Endothelial cell of umbilical vein (primary cell): ENCODE results near the gene RANGAP1. TPM values are rescaled to one million over a fixed set of nuclear protein-coding genes. Genes with fewer than 3 reads are reported as not detected.
A peak's percentile ranks its signal among the peaks of the same experiment; 100 is the strongest.
"Not testable (repeated sequence)": the region's sequence is repeated elsewhere in the genome, so short reads cannot be mapped to it uniquely, and the experiment has no call there.

Source experiments
- BruUV-seq: library from RNA; stranded (reverse); fragments of 400-500 nt; replicated peaks from 2 replicates; lab custom pipeline; 2021; lab: Mats Ljungman, UMichigan
- CTCF ChIA-PET: fragments of 300-600, 350-600 bp; sonication (Branson Sonifier 250); formaldehyde crosslinking; loops from one replicate; lab custom pipeline; 2021; ENCODE audit warnings: antibody characterized with exemption, inconsistent platforms; lab: Charles Lee
- POLR2A ChIA-PET: fragments of 300-600, 350-600 bp; sonication (Branson Sonifier 250); formaldehyde crosslinking; loops from one replicate; lab custom pipeline; 2021; ENCODE audit warnings: antibody characterized with exemption, inconsistent platforms; lab: Charles Lee
- DNase-seq: peaks from one replicate; pipeline ENCODE4 v3.0.0-alpha.2; 2011; ENCODE audit warnings: low read depth, low spot score
- FAIRE-seq: peaks from 2 replicates; lab custom pipeline; 2011; peaks lifted over from hg19 to GRCh38; lab: Jason Lieb, UNC
- H2AFZ ChIP-seq: 2 replicates; pipeline ENCODE4 v1.6.0; 2012; ENCODE audit warnings: low read depth, low read length, control low read depth, inconsistent platforms
- H3K27ac ChIP-seq: 2 replicates; pipeline ENCODE4 v1.5.1; 2011; ENCODE audit warnings: low read depth, mild to moderate bottlenecking, control low read depth, low read length, moderate library complexity; ENCODE audit not compliant: insufficient read depth
- H3K27me3 ChIP-seq, 2 experiments: 2 replicates each; pipeline versions ENCODE4 v1.6.0 to v1.6.1; 2011; ENCODE audit warnings: low read length in 2 of 2, mixed read lengths in 1 of 2; ENCODE audit not compliant: control insufficient read depth in 2 of 2, insufficient read depth in 2 of 2
- H3K36me3 ChIP-seq, 2 experiments: 2 replicates in 1 of 2; 3 replicates in 1 of 2; pipeline ENCODE4 v1.5.1; 2011; ENCODE audit warnings: low read length in 2 of 2, mild to moderate bottlenecking in 1 of 2, moderate library complexity in 1 of 2; ENCODE audit not compliant: control insufficient read depth in 2 of 2, insufficient read depth in 2 of 2; ENCODE audit errors: extremely low read depth in 1 of 2
- H3K4me1 ChIP-seq: 3 replicates; pipeline ENCODE4 v1.5.1; 2011; ENCODE audit warnings: mild to moderate bottlenecking, low read length; ENCODE audit not compliant: control insufficient read depth, insufficient read depth; ENCODE audit errors: extremely low read depth
- H3K4me2 ChIP-seq: 2 replicates; pipeline ENCODE4 v1.6.1; 2011; ENCODE audit warnings: low read length, control low read depth, mixed read lengths; ENCODE audit not compliant: insufficient read depth
- H3K4me3 ChIP-seq, 3 experiments: fragments of 200-600 bp in 1 of 3; sonication (generic), shearing (Covaris generic) in 1 of 3; replicated peaks in 1 of 3; 2 replicates each; pipeline ENCODE4 v1.5.1; 2011 to 2016; ENCODE audit warnings: control low read depth in 3 of 3, low read length in 3 of 3, mild to moderate bottlenecking in 2 of 3, inconsistent platforms in 1 of 3, low read depth in 1 of 3, moderate library complexity in 1 of 3; ENCODE audit not compliant: insufficient read depth in 1 of 3
- H3K79me2 ChIP-seq: 2 replicates; pipeline ENCODE4 v1.6.0; 2012; ENCODE audit warnings: low read length, inconsistent platforms; ENCODE audit not compliant: control insufficient read depth, insufficient read depth
- H3K9ac ChIP-seq: replicated peaks from 2 replicates; pipeline ENCODE3; 2011; ENCODE audit warnings: low read length, control low read depth; ENCODE audit not compliant: insufficient read depth; ENCODE audit errors: extremely low read depth
- H3K9me1 ChIP-seq: replicated peaks from 3 replicates; pipeline ENCODE4 v1.6.0; 2011; ENCODE audit warnings: mild to moderate bottlenecking, low read length; ENCODE audit not compliant: control insufficient read depth, insufficient read depth; ENCODE audit errors: extremely low read depth
- H3K9me3 ChIP-seq: replicated peaks from 2 replicates; pipeline ENCODE4 v1.5.1; 2012; ENCODE audit warnings: low read length, inconsistent platforms; ENCODE audit not compliant: control insufficient read depth, insufficient read depth
- H4K20me1 ChIP-seq: replicated peaks from 2 replicates; pipeline ENCODE3; 2011; ENCODE audit warnings: mild to moderate bottlenecking, low read length; ENCODE audit not compliant: control insufficient read depth, insufficient read depth; ENCODE audit errors: extremely low read depth
- EZH2 ChIP-seq: IDR thresholded peaks from 2 replicates; pipeline ENCODE4 v1.6.1; 2012; ENCODE audit warnings: borderline replicate concordance, low read depth, mild to moderate bottlenecking, moderate library complexity, low read length, inconsistent platforms; ENCODE audit not compliant: severe bottlenecking
- FOS ChIP-seq: IDR thresholded peaks from 2 replicates; pipeline ENCODE4 v1.6.1; 2011; ENCODE audit warnings: mild to moderate bottlenecking, low read length, moderate library complexity, borderline replicate concordance; ENCODE audit not compliant: insufficient read depth
- GATA2 ChIP-seq: IDR thresholded peaks from 2 replicates; pipeline ENCODE4 v1.7.0; 2011; ENCODE audit warnings: low read depth, mild to moderate bottlenecking, moderate library complexity, mixed read lengths, low read length; ENCODE audit not compliant: insufficient read length, insufficient read depth
- JUN ChIP-seq: IDR thresholded peaks from 2 replicates; pipeline ENCODE4 v1.6.1; 2011; ENCODE audit warnings: borderline replicate concordance, low read depth; ENCODE audit not compliant: insufficient read length, insufficient read depth
- MYC ChIP-seq: IDR thresholded peaks from one replicate; pipeline ENCODE4 v1.6.1; 2011; ENCODE audit warnings: mild to moderate bottlenecking, low read depth, low read length
- POLR2A ChIP-seq: IDR thresholded peaks from 2 replicates; pipeline ENCODE4 v1.6.1; 2012; ENCODE audit warnings: low read depth, mild to moderate bottlenecking, control low read depth, low read length
- POLR2AphosphoS5 ChIP-seq: IDR thresholded peaks from 2 replicates; pipeline ENCODE4 v1.6.1; 2012; ENCODE audit warnings: low read depth, mild to moderate bottlenecking, control low read depth, low read length, moderate library complexity; ENCODE audit not compliant: insufficient read depth
- dilution Hi-C: fragments of 300-500 bp; cut with MboI; formaldehyde crosslinking; loops from one replicate; pipeline ENCODE4 v1.15.0; 2019; ENCODE audit warnings: low sequenced_read_pairs; ENCODE audit not compliant: extremely low pct_ligation_motif_present
- intact Hi-C: fragments of 100-400 bp; cut with micrococcal nuclease; formaldehyde crosslinking; loops from one replicate; pipeline ENCODE4 v1.10.0; 2022
- polyA plus RNA-seq, 4 experiments: library from polyadenylated mRNA; depleted of rRNA in 3 of 4; stranded (reverse) in 3 of 4; unstranded in 1 of 4; fragments of >200 nt; gene quantifications; 2 replicates each; pipeline versions ENCODE4 v1.2.1 to v1.2.3, GENCODE V29; 2011 to 2012; ENCODE audit warnings: missing spikeins in 1 of 4
- total RNA-seq: library from RNA; stranded (reverse); gene quantifications from 2 replicates; pipeline ENCODE4 v1.2.3, GENCODE V29; 2021
- TF ChIP-seq, protein P1 (sequence below): IDR thresholded peaks from 2 replicates; pipeline ENCODE4 v1.6.1; 2011; ENCODE audit not compliant: insufficient read depth, insufficient read length
- TF ChIP-seq, protein P2 (sequence below), 2 donors: IDR thresholded peaks; 1 replicate in 1 of 2; 2 replicates in 1 of 2; pipeline ENCODE4 v1.5.1; 2011; ENCODE audit warnings: low read length in 2 of 2, mild to moderate bottlenecking in 2 of 2, moderate library complexity in 2 of 2, control low read depth in 1 of 2, inconsistent platforms in 1 of 2, low read depth in 1 of 2; ENCODE audit not compliant: insufficient read depth in 1 of 2; ENCODE audit errors: extremely low read depth in 1 of 2

The RANGAP1 gene
- total and polyA plus RNA-seq, 2 donors (not counting 3 experiments of a cell fraction or from before 2014, with no cell fraction given), result 169 to 182 TPM

DNA sequence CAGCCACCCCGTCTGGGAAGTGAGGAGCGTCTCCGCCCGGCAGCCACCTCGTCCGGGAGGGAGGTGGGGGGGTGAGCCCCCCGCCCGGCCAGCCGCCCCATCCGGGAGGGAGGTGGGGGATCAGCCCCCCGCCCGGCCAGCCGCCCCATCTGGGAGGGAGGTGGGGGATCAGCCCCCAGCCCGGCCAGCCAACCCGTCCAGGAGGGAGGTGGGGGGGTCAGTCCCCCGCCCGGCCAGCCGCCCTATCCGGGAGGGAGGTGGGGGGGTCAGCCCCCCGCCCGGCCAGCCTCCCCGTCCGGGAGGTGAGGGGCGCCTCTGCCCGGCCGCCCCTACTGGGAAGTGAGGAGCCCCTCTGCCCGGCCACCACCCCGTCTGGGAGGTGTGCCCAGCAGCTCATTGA is 8.8 kb upstream of the RANGAP1 start:
- H4K20me1 ChIP-seq, H3K4me2 ChIP-seq, BruUV-seq, dilution Hi-C loops, H3K27ac ChIP-seq, intact Hi-C loops, H3K9me1 ChIP-seq, H3K4me3 ChIP-seq, POLR2A ChIA-PET, H3K9ac ChIP-seq, H3K79me2 ChIP-seq, CTCF ChIA-PET, H3K9me3 ChIP-seq, H2AFZ ChIP-seq, H3K27me3 ChIP-seq, H3K36me3 ChIP-seq, FAIRE-seq, DNase-seq: not testable (repeated sequence)
- peaks cover 16% of the 10 kb centered on the region for H3K4me1 ChIP-seq

DNA sequence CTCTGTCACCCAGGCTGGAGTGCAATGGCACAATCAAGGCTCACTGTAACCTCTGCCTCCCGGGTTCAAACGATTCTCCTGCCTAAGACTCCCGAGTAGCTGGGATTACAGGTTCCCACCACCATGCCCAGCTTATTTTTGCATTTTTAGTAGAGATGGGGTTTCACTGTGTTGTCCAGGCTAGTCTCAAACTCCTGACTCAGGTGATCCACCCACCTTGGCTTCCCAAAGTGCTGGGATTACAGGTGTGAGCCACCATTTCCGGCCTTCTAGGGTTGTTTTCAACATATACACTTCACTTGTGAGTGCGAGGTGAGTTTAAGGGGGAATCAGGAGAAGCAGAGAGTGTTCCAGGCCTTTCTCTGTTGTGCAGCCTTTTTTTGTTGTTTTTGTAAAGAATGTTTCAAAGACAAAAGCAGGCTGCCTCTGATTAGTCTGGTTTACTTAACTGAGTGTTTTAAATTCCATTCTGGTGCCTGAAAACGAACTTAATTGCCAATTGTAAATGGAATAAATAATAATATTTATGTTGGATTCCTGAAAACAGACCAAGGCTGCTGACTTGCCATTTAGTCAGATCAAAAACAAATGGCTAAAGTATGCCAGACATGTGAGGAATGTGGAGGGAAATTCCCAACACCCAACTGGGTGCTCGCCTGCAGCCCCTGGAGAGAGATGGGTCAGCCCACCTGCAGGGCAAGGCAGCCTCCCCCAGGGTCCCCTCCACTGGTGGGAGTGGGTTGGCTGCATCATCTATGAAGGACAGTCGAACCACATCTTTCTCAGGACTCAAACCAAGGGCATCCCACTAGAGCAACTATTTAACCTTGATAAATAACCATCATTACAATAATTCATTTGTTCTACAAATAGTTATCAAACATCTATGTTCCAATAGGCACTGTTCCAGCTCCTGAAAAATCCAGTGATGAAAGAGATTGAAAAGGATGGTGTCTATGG is 4.6 kb upstream of the RANGAP1 start:
- CTCF ChIA-PET, result interaction anchor here (1.2 to 1.3 kb wide), 2 partner anchors 11 kb away, joined by 6 to 8 read pairs; partner anchors contain the start of gene ZC3H7B
- no TSS peak for BruUV-seq
- Histone ChIP-seq H3K27ac (peak overlapping the region; percentile 98), H3K9ac (peak overlapping the region; percentile 69), H3K4me3 (no peak overlapping the region), H4K20me1 (no peaks in the 10 kb centered on the region), H3K27me3 (no peaks in the 10 kb centered on the region), H2AFZ (no peak overlapping the region), H3K9me1 (no peaks in the 10 kb centered on the region), H3K9me3 (no peaks in the 10 kb centered on the region), H3K4me1 (peaks cover 46% of the 10 kb centered on the region), H3K79me2 (peaks cover 2% of the 10 kb centered on the region), H3K4me2 (peak overlapping the region; percentile 10), H3K36me3 (no peaks in the 10 kb centered on the region)
- dilution Hi-C loops (no loop called here), intact Hi-C loops (no loop called here)
- DNase-seq, result peak; percentile 80
- TF ChIP-seq, protein P1, sequence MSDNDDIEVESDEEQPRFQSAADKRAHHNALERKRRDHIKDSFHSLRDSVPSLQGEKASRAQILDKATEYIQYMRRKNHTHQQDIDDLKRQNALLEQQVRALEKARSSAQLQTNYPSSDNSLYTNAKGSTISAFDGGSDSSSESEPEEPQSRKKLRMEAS, result no peak
- TF ChIP-seq POLR2A, result no peak
- peak; percentile 88 for TF ChIP-seq POLR2AphosphoS5
- TF ChIP-seq, protein P2, sequence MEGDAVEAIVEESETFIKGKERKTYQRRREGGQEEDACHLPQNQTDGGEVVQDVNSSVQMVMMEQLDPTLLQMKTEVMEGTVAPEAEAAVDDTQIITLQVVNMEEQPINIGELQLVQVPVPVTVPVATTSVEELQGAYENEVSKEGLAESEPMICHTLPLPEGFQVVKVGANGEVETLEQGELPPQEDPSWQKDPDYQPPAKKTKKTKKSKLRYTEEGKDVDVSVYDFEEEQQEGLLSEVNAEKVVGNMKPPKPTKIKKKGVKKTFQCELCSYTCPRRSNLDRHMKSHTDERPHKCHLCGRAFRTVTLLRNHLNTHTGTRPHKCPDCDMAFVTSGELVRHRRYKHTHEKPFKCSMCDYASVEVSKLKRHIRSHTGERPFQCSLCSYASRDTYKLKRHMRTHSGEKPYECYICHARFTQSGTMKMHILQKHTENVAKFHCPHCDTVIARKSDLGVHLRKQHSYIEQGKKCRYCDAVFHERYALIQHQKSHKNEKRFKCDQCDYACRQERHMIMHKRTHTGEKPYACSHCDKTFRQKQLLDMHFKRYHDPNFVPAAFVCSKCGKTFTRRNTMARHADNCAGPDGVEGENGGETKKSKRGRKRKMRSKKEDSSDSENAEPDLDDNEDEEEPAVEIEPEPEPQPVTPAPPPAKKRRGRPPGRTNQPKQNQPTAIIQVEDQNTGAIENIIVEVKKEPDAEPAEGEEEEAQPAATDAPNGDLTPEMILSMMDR (IDR thresholded peaks at IDR 0.05; ENCODE audit: extremely low read depth in 1 of 2, insufficient read depth in 1 of 2, low read depth in 1 of 2, low read length in 2 of 2), result no peak
- no peak for TF ChIP-seq EZH2
- peak; percentile 61 for TF ChIP-seq FOS
- no peak for TF ChIP-seq MYC
- peak; percentile 17 for TF ChIP-seq JUN
- TF ChIP-seq GATA2, result no peak
- FAIRE-seq, result peak; percentile 80
- POLR2A ChIA-PET, result interaction anchor here (0.7 kb wide), 2 partner anchors 11 to 15 kb away, joined by 6 read pairs; partner anchors contain the start of gene ZC3H7B
